Measurements from ENCODE around the gene CCDC150. TPM values are rescaled to one million over a fixed set of nuclear protein-coding genes. Genes with fewer than 3 reads are reported as not detected.
"Not testable (repeated sequence)": the region's sequence is repeated elsewhere in the genome, so short reads cannot be mapped to it uniquely, and the experiment has no call there.

Gene CCDC150
- total RNA-seq, 1 donor from 2014 or later: 69.4 TPM

GRCh38 chr2:196697825-196698224 lies 58.3 kb downstream of the CCDC150 start:
- H3K27ac Mint-ChIP-seq: no peak overlapping the region
- H3K9me3 Mint-ChIP-seq: no peaks in the 10 kb centered on the region
- no peaks in the 10 kb centered on the region for H3K27me3 ChIP-seq
- no peaks in the 10 kb centered on the region for H3K4me1 Mint-ChIP-seq
- H3K4me3 Mint-ChIP-seq: no peak overlapping the region
- no peak overlapping the region for H3K4me3 ChIP-seq
- no peaks in the 10 kb centered on the region for H4K20me1 ChIP-seq (ENCODE audit: low read depth)
- DNase-seq (ENCODE audit: low spot score): no peak
- H3K9me3 ChIP-seq (ENCODE audit: low read depth): no peaks in the 10 kb centered on the region
- H3K36me3 ChIP-seq: no peaks in the 10 kb centered on the region
- no peak for TF ChIP-seq EZH2phosphoT487 (IDR thresholded peaks at IDR 0.05)
- TF ChIP-seq EZH2 (IDR thresholded peaks at IDR 0.05): no peak
- TF ChIP-seq CTCF (IDR thresholded peaks at IDR 0.05): no peak
- H3K27ac ChIP-seq: no peak overlapping the region
- peaks cover 5% of the 10 kb centered on the region for H3K36me3 Mint-ChIP-seq
- no peaks in the 10 kb centered on the region for H3K4me1 ChIP-seq
- H3K4me2 ChIP-seq: no peak overlapping the region
- no peak overlapping the region for H3K9ac ChIP-seq
- H3K27me3 Mint-ChIP-seq (ENCODE audit: insufficient read depth, low read depth): peaks cover 2% of the 10 kb centered on the region
- no peak overlapping the region for H2AFZ ChIP-seq (replicated peaks)
- no peaks in the 10 kb centered on the region for H3K79me2 ChIP-seq (ENCODE audit: low read depth)
- H3F3A ChIP-seq (ENCODE audit: low read depth): no peaks in the 10 kb centered on the region

- Histone ChIP-seq H3K36me3 (no peaks in the 10 kb centered on the region), H3K79me2 (ENCODE audit: low read depth) (no peaks in the 10 kb centered on the region), H3K9me3 (ENCODE audit: low read depth) (no peaks in the 10 kb centered on the region), H3F3A (ENCODE audit: low read depth) (no peaks in the 10 kb centered on the region), H3K9ac (no peak overlapping the region), H3K27me3 (no peaks in the 10 kb centered on the region), H3K4me2 (no peak overlapping the region), H3K4me1 (no peaks in the 10 kb centered on the region), H2AFZ (replicated peaks) (no peak overlapping the region), H3K27ac (no peak overlapping the region), H4K20me1 (ENCODE audit: low read depth) (no peaks in the 10 kb centered on the region), H3K4me3 (no peak overlapping the region)
- no peaks in the 10 kb centered on the region for H3K27me3 Mint-ChIP-seq (ENCODE audit: insufficient read depth, low read depth)
- H3K27ac Mint-ChIP-seq: no peak overlapping the region
- TF ChIP-seq CTCF (IDR thresholded peaks at IDR 0.05): no peak
- TF ChIP-seq EZH2 (IDR thresholded peaks at IDR 0.05): no peak
- no peak for TF ChIP-seq EZH2phosphoT487 (IDR thresholded peaks at IDR 0.05)
- no peaks in the 10 kb centered on the region for H3K4me1 Mint-ChIP-seq
- H3K4me3 Mint-ChIP-seq: no peak overlapping the region
- no peak for DNase-seq (ENCODE audit: low spot score)
- H3K36me3 Mint-ChIP-seq: peaks cover 13% of the 10 kb centered on the region
- H3K9me3 Mint-ChIP-seq: no peaks in the 10 kb centered on the region
Observed at GRCh38 chr2:196702641-196703040, 63.1 kb downstream of the CCDC150 start.

- Histone ChIP-seq H3F3A (ENCODE audit: low read depth) (no peaks in the 10 kb centered on the region), H3K9ac (no peak overlapping the region), H3K79me2 (ENCODE audit: low read depth) (no peaks in the 10 kb centered on the region), H3K27me3 (no peaks in the 10 kb centered on the region), H3K4me3 (no peak overlapping the region), H3K36me3 (no peaks in the 10 kb centered on the region), H3K4me1 (no peaks in the 10 kb centered on the region), H2AFZ (replicated peaks) (no peak overlapping the region), H3K27ac (no peak overlapping the region), H3K9me3 (ENCODE audit: low read depth) (no peaks in the 10 kb centered on the region), H3K4me2 (no peak overlapping the region), H4K20me1 (ENCODE audit: low read depth) (no peaks in the 10 kb centered on the region)
- Mint-ChIP-seq H3K4me1 (no peaks in the 10 kb centered on the region), H3K4me3 (no peak overlapping the region), H3K27me3 (ENCODE audit: insufficient read depth, low read depth) (no peaks in the 10 kb centered on the region), H3K9me3 (peaks cover under 1% of the 10 kb centered on the region), H3K27ac (no peak overlapping the region), H3K36me3 (peaks cover 17% of the 10 kb centered on the region)
- no peak for TF ChIP-seq EZH2 (IDR thresholded peaks at IDR 0.05)
- no peak for TF ChIP-seq EZH2phosphoT487 (IDR thresholded peaks at IDR 0.05)
- no peak for TF ChIP-seq CTCF (IDR thresholded peaks at IDR 0.05)
- DNase-seq (ENCODE audit: low spot score): no peak
Observed at GRCh38 chr2:196703695-196704094, 64.2 kb downstream of the CCDC150 start.

- H4K20me1 ChIP-seq (ENCODE audit: low read depth); H3K27ac ChIP-seq; H3K27me3 ChIP-seq; H3K36me3 ChIP-seq; H3K4me1 ChIP-seq; H3K4me3 ChIP-seq; H3K79me2 ChIP-seq (ENCODE audit: low read depth); H2AFZ ChIP-seq (replicated peaks); H3K4me2 ChIP-seq; H3F3A ChIP-seq (ENCODE audit: low read depth); H3K4me1 Mint-ChIP-seq; H3K9me3 ChIP-seq (ENCODE audit: low read depth); H3K9ac ChIP-seq; H3K4me3 Mint-ChIP-seq; DNase-seq (ENCODE audit: low spot score); H3K27me3 Mint-ChIP-seq (ENCODE audit: insufficient read depth, low read depth); H3K27ac Mint-ChIP-seq: not testable (repeated sequence)
- H3K9me3 Mint-ChIP-seq: peaks cover 11% of the 10 kb centered on the region
- H3K36me3 Mint-ChIP-seq: peaks cover 25% of the 10 kb centered on the region
Observed at GRCh38 chr2:196710056-196710455, 70.5 kb downstream of the CCDC150 start.

Measured in neural progenitor cell (in vitro differentiated cells).